IMR-90 (cell line): Measurements from ENCODE around the gene XRN1. TPM values are rescaled to one million over a fixed set of nuclear protein-coding genes. Genes with fewer than 3 reads are reported as not detected.

ENCODE experiments used
- ATAC-seq: fragments of 200-7000 bp; cut with Tn5 transposase; 2 replicates; pipeline ENCODE4 v1.9.1; 2020; ENCODE audit warnings: low read depth, mild to moderate bottlenecking, moderate library complexity
- BruUV-seq: library from RNA; stranded (reverse); fragments of 400-500 nt; replicated peaks from 2 replicates; lab custom pipeline; 2021; lab: Mats Ljungman, UMichigan
- CTCF ChIA-PET: fragments of 300-600 bp; formaldehyde crosslinking; extraction: SDS; loops from one replicate; lab custom pipeline; 2021; ENCODE audit warnings: antibody characterized with exemption; lab: Yijun Ruan, JAX
- POLR2A ChIA-PET: fragments of 300-600 bp; sonication (Branson Sonifier 250); formaldehyde crosslinking; loops from one replicate; lab custom pipeline; 2022; ENCODE audit warnings: antibody characterized with exemption; ENCODE audit not compliant: unreplicated experiment; lab: Charles Lee
- DNase-seq: peaks from one replicate; pipeline ENCODE4 v3.0.0; 2013
- H2AFZ ChIP-seq: replicated peaks from 2 replicates; pipeline ENCODE3; 2013; ENCODE audit warnings: low read length, mild to moderate bottlenecking; ENCODE audit not compliant: poor library complexity
- H2AK5ac ChIP-seq: 2 replicates; pipeline ENCODE4 v1.6.1; 2013; ENCODE audit warnings: low read depth, low read length, inconsistent platforms
- H2AK9ac ChIP-seq: replicated peaks from 2 replicates; pipeline ENCODE3; 2013; ENCODE audit warnings: mild to moderate bottlenecking, low read depth, low read length, moderate library complexity; ENCODE audit not compliant: poor library complexity
- H2BK120ac ChIP-seq: 2 replicates; pipeline ENCODE4 v1.6.1; 2013; ENCODE audit warnings: low read depth, low read length, inconsistent platforms
- H2BK15ac ChIP-seq: 3 replicates; pipeline ENCODE4 v1.6.1; 2013; ENCODE audit warnings: low read depth, low read length, inconsistent platforms
- H2BK20ac ChIP-seq: 2 replicates; pipeline ENCODE4 v1.6.1; 2013; ENCODE audit warnings: low read depth, mild to moderate bottlenecking, inconsistent platforms, low read length, moderate library complexity
- H2BK5ac ChIP-seq: 2 replicates; pipeline ENCODE4 v1.6.1; 2013; ENCODE audit warnings: mild to moderate bottlenecking, low read depth, low read length, inconsistent platforms; ENCODE audit not compliant: poor library complexity, severe bottlenecking
- H3K14ac ChIP-seq: replicated peaks from 2 replicates; pipeline ENCODE4 v1.6.1; 2013; ENCODE audit warnings: low read depth, low read length, inconsistent platforms
- H3K18ac ChIP-seq: 2 replicates; pipeline ENCODE4 v1.6.1; 2013; ENCODE audit warnings: low read depth, low read length, control low read depth
- H3K23ac ChIP-seq: 2 replicates; pipeline ENCODE4 v1.6.1; 2013; ENCODE audit warnings: low read depth, low read length, inconsistent platforms
- H3K27ac ChIP-seq: 2 replicates; pipeline ENCODE4 v1.5.1; 2013; ENCODE audit warnings: mild to moderate bottlenecking, control low read depth, low read length; ENCODE audit not compliant: insufficient read depth
- H3K27me3 ChIP-seq: 2 replicates; pipeline ENCODE4 v1.6.1; 2013; ENCODE audit warnings: low read length; ENCODE audit not compliant: control insufficient read depth, insufficient read depth
- H3K36me3 ChIP-seq: 2 replicates; pipeline ENCODE4 v1.6.1; 2013; ENCODE audit warnings: low read length, mixed read lengths; ENCODE audit not compliant: control insufficient read depth, insufficient read depth
- H3K4ac ChIP-seq: 2 replicates; pipeline ENCODE4 v1.6.1; 2013; ENCODE audit warnings: low read depth, low read length, inconsistent platforms
- H3K4me1 ChIP-seq: 2 replicates; pipeline ENCODE4 v1.6.1; 2013; ENCODE audit warnings: low read length, mixed read lengths; ENCODE audit not compliant: control insufficient read depth, insufficient read depth
- H3K4me2 ChIP-seq: 2 replicates; pipeline ENCODE4 v1.6.1; 2013; ENCODE audit warnings: low read depth, mild to moderate bottlenecking, control low read depth, low read length, moderate library complexity
- H3K4me3 ChIP-seq: 2 replicates; pipeline ENCODE4 v1.5.1; 2013; ENCODE audit warnings: low read depth, mild to moderate bottlenecking, control low read depth, low read length, moderate library complexity; ENCODE audit not compliant: insufficient read depth
- H3K56ac ChIP-seq: 2 replicates; pipeline ENCODE4 v1.6.1; 2013; ENCODE audit warnings: low read length, inconsistent platforms; ENCODE audit not compliant: insufficient read depth; ENCODE audit errors: extremely low read depth
- H3K79me1 ChIP-seq, 2 experiments: 2 replicates each; pipeline ENCODE4 v1.6.1; 2013; ENCODE audit warnings: low read length in 2 of 2, inconsistent platforms in 1 of 2, low read depth in 1 of 2
- H3K9ac ChIP-seq: 2 replicates; pipeline ENCODE4 v1.6.1; 2013; ENCODE audit warnings: low read depth, low read length, control low read depth
- H3K9me1 ChIP-seq: 2 replicates; pipeline ENCODE4 v1.6.1; 2013; ENCODE audit warnings: low read length, inconsistent platforms; ENCODE audit not compliant: insufficient read depth
- H3K9me3 ChIP-seq: 2 replicates; pipeline ENCODE4 v1.6.1; 2013; ENCODE audit warnings: low read length; ENCODE audit not compliant: control insufficient read depth, insufficient read depth
- H4K20me1 ChIP-seq: 2 replicates; pipeline ENCODE4 v1.6.1; 2013; ENCODE audit warnings: low read length, inconsistent platforms; ENCODE audit not compliant: insufficient read depth
- H4K5ac ChIP-seq: 2 replicates; pipeline ENCODE4 v1.6.1; 2013; ENCODE audit warnings: mild to moderate bottlenecking, low read depth, low read length, control low read depth
- H4K8ac ChIP-seq, 2 experiments: 2 replicates each; pipeline ENCODE4 v1.6.1; 2013; ENCODE audit warnings: low read depth in 2 of 2, low read length in 2 of 2, control low read depth in 1 of 2, inconsistent platforms in 1 of 2
- H4K91ac ChIP-seq: 2 replicates; pipeline ENCODE4 v1.6.1; 2013; ENCODE audit warnings: low read depth, low read length, inconsistent platforms; ENCODE audit not compliant: insufficient read depth
- CEBPB ChIP-seq: IDR thresholded peaks from 2 replicates; pipeline ENCODE4 v1.6.1; 2012; ENCODE audit warnings: low read depth, low read length, improper control_type of control experiment
- CHD1 ChIP-seq: IDR thresholded peaks from 2 replicates; pipeline ENCODE4 v1.6.1; 2012; ENCODE audit warnings: low read depth, low read length, improper control_type of control experiment
- WGBS, 2 experiments: methylation state at CpG; one replicate each; pipeline versions ENCODE4 v1.1.5 to v1.1.7; 2013; ENCODE audit warnings: missing lambda C conversion rate in 2 of 2; ENCODE audit not compliant: insufficient read length in 1 of 2; ENCODE audit errors: extremely low coverage in 2 of 2; 5-methylcytosine and 5-hydroxymethylcytosine counted together
- dilution Hi-C: fragments of 300-500 bp; cut with HindIII; formaldehyde crosslinking; loops from one replicate; pipeline ENCODE4 v1.14.3; 2018; ENCODE audit warnings: low sequenced_read_pairs; ENCODE audit not compliant: unreplicated experiment
- in situ Hi-C: fragments of 300-500 bp; cut with MboI; formaldehyde crosslinking; loops from 3 replicates; pipeline ENCODE4 v1.14.3; 2019; ENCODE audit warnings: low sequenced_read_pairs, inconsistent platforms, mixed read lengths
- intact Hi-C: fragments of 100-400 bp; cut with micrococcal nuclease; formaldehyde crosslinking; loops from 2 replicates; pipeline ENCODE4 v1.10.0; 2022
- polyA plus RNA-seq, 3 experiments: library from polyadenylated mRNA; depleted of rRNA; stranded (reverse); fragments of >200 nt; gene quantifications; 2 replicates each; pipeline ENCODE4 v1.2.3, GENCODE V29; 2012; ENCODE audit warnings: low replicate concordance in 1 of 3
- total RNA-seq: library from RNA; depleted of rRNA; stranded (reverse); fragments of >200 nt; gene quantifications from 2 replicates; pipeline ENCODE4 v1.2.3, GENCODE V29; 2012

The XRN1 gene
- total and polyA plus RNA-seq, 2 of the 4 experiments (the other 2 are of a cell fraction), result 6.0 to 21.5 TPM

DNA sequence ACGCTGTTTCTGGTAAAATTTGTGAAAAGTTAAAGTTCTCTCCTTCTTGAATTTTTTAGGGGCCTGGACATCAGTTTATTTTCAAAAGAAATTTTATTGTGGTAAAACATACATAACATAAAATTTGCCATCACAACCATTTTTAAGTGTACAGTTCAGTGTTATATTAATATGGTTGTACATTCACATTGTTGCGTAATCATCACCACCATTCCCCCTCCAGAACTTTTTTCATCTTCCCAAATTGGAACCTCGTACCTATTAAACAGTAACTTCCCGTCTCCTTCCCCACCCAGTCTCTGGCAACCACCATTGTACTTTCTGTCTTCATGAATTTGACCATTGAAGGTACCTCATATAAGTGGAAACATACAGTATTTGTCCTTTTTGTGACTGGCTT lies 23.0 kb upstream of the XRN1 start:
- H3K18ac ChIP-seq, result no peak overlapping the region
- no peak overlapping the region for H3K9ac ChIP-seq
- H3K14ac ChIP-seq, result no peak overlapping the region
- H4K5ac ChIP-seq, result no peak overlapping the region
- no peak overlapping the region for H3K56ac ChIP-seq
- in situ Hi-C loops, result no loop called here
- no peaks in the 10 kb centered on the region for H3K79me1 ChIP-seq
- POLR2A ChIA-PET, result no interaction called here
- no peaks in the 10 kb centered on the region for H3K27me3 ChIP-seq
- no peak overlapping the region for H2BK5ac ChIP-seq
- no peak overlapping the region for H2BK120ac ChIP-seq
- peaks cover 2% of the 10 kb centered on the region; the same call in 1 of the 2 replicates for H3K9me3 ChIP-seq
- H3K4ac ChIP-seq, result no peak overlapping the region
- no peak overlapping the region for H3K27ac ChIP-seq
- no peaks in the 10 kb centered on the region for H3K4me1 ChIP-seq
- no peak overlapping the region for H3K4me2 ChIP-seq
- DNase-seq (no peak), ATAC-seq (no peak)
- H4K91ac ChIP-seq, result no peak overlapping the region
- no peaks in the 10 kb centered on the region for H3K9me1 ChIP-seq
- H4K8ac ChIP-seq, result no peak overlapping the region
- WGBS, 2 experiments, result 100% methylated on average over 2 of the region's 4 CpGs; no CpG with 5 or more reads in 1 of the 2 experiments
- intact Hi-C loops, result no loop called here
- H2AK9ac ChIP-seq, result no peak overlapping the region
- H3K23ac ChIP-seq, result no peak overlapping the region
- BruUV-seq, result no TSS peak
- CTCF ChIA-PET, result no interaction called here
- no peak overlapping the region for H2BK15ac ChIP-seq
- dilution Hi-C loops, result no loop called here
- H3K4me3 ChIP-seq, result no peak overlapping the region
- no peaks in the 10 kb centered on the region for H3K36me3 ChIP-seq
- H2AFZ ChIP-seq, result no peak overlapping the region
- no peaks in the 10 kb centered on the region for H4K20me1 ChIP-seq
- TF ChIP-seq CEBPB (peak; percentile 94), CHD1 (no peak)
- H2BK20ac ChIP-seq, result no peak overlapping the region
- no peak overlapping the region for H2AK5ac ChIP-seq
